ENCODE results near the gene CD320. TPM values are rescaled to one million over a fixed set of nuclear protein-coding genes. Genes with fewer than 3 reads are reported as not detected.
A peak's percentile ranks its signal among the peaks of the same experiment; 100 is the strongest.
"Not testable (repeated sequence)": the region's sequence is repeated elsewhere in the genome, so short reads cannot be mapped to it uniquely, and the experiment has no call there.

Gene CD320
- total and polyA plus RNA-seq, 4 experiments from 2014 or later = 29.6 to 53.5 (median 40.0) TPM

GRCh38 chr19:8343483-8343844 is 35.3 kb upstream of the CD320 start:
- CTCF ChIA-PET (ENCODE audit: partially characterized antibody) = interaction anchor here (1.1 to 7.0 kb wide), 2 partner anchors 10 to 105 kb away, joined by 3 to 76 read pairs; no protein-coding TSS in a partner anchor
- no peaks in the 10 kb centered on the region for H3K9me3 ChIP-seq (ENCODE audit: control insufficient read depth in 1 of 2, low read length in 2 of 2)
- no peaks in the 10 kb centered on the region for H3K27me3 ChIP-seq (ENCODE audit: insufficient read depth, low read length)
- DNase-seq = no peak
- POLR2A ChIA-PET (ENCODE audit: partially characterized antibody) = interaction anchor here (0.9 to 3.3 kb wide), 6 partner anchors 10 to 170 kb away, joined by 3 to 16 read pairs (median 5); partner anchors contain the start of genes NDUFA7, RAB11B, RPS28 and ZNF414
- intact Hi-C loops (cut with micrococcal nuclease) = loop anchor here (1.0 kb wide), 1 partner anchor 22 kb away; the partner anchor contains the start of genes NDUFA7 and RPS28
- H3K27ac Mint-ChIP-seq = peak overlapping the region; percentile 24 to 82 (median 68)
- H3K4me1 Mint-ChIP-seq = peaks cover 0 to 13% (median 8%) of the 10 kb centered on the region in 4 donors
- no peaks in the 10 kb centered on the region for H3K36me3 ChIP-seq (ENCODE audit: insufficient read depth, low read length)
- H3K36me3 Mint-ChIP-seq = no peaks in the 10 kb centered on the region
- H3K27ac ChIP-seq (ENCODE audit: low read depth, low read length) = no peak overlapping the region
- H3K4me3 Mint-ChIP-seq = peak overlapping the region; percentile 82 to 88 (median 86)
- peaks cover 0 to 4% of the 10 kb centered on the region in 2 donors for H3K27me3 Mint-ChIP-seq
- no peaks in the 10 kb centered on the region for H3K9me3 Mint-ChIP-seq
- H3K4me1 ChIP-seq (ENCODE audit: insufficient read depth, low read length) = peaks cover 10% of the 10 kb centered on the region
- peak overlapping the region in 1 of 2 donors; percentile 52 for H3K4me3 ChIP-seq (ENCODE audit: low read length in 2 of 2)

- Mint-ChIP-seq H3K9me3 (no peaks in the 10 kb centered on the region), H3K27ac (peak within 1 kb of the TSS; percentile 24 to 82 (median 70))
- intact Hi-C loops (cut with micrococcal nuclease) = loop anchor here (1.0 kb wide), 1 partner anchor 22 kb away; the partner anchor contains the start of genes NDUFA7 and RPS28
These were observed 34.7 kb upstream of the CD320 start, which contains the start of gene KANK3 for GRCh38 chr19:8342684-8343482. Gene KANK3 (minus strand): TSS chr19:8343262. CDS start chr19:8337828, 5,434 bp downstream.

GRCh38 chr19:8342316-8342683 is 34.1 kb upstream of the CD320 start:
- peak overlapping the region in 7 of 8 donors; percentile 31 to 87 (median 61) for H3K4me3 Mint-ChIP-seq
- Histone ChIP-seq H3K9me3 (ENCODE audit: control insufficient read depth in 1 of 2, low read length in 2 of 2) (no peaks in the 10 kb centered on the region), H3K27me3 (ENCODE audit: insufficient read depth, low read length) (no peaks in the 10 kb centered on the region), H3K4me3 (ENCODE audit: low read length in 2 of 2) (no peak overlapping the region), H3K4me1 (ENCODE audit: insufficient read depth, low read length) (peaks cover 10% of the 10 kb centered on the region), H3K27ac (ENCODE audit: low read depth, low read length) (no peak overlapping the region), H3K36me3 (ENCODE audit: insufficient read depth, low read length) (no peaks in the 10 kb centered on the region)
- ChIA-PET CTCF (ENCODE audit: partially characterized antibody) (interaction anchor here (7.0 kb wide), 1 partner anchor 11 kb away, joined by 76 read pairs; no protein-coding TSS in a partner anchor), POLR2A (ENCODE audit: partially characterized antibody) (interaction anchor here (1.2 to 3.3 kb wide), 4 partner anchors 11 to 172 kb away, joined by 4 to 16 read pairs (median 8); partner anchors contain the start of genes NDUFA7, RPS28 and ZNF414)
- DNase-seq = no peak
- intact Hi-C loops (cut with micrococcal nuclease) = no loop called here
- H3K4me1 Mint-ChIP-seq = peaks cover 1 to 13% (median 8%) of the 10 kb centered on the region in 4 donors
- H3K27ac Mint-ChIP-seq = peak overlapping the region in 4 of 7 donors; percentile 29 to 76 (median 46)
- peaks cover 0 to 11% of the 10 kb centered on the region in 2 donors for H3K27me3 Mint-ChIP-seq
- no peaks in the 10 kb centered on the region for H3K9me3 Mint-ChIP-seq
- H3K36me3 Mint-ChIP-seq = no peaks in the 10 kb centered on the region

More at GRCh38 chr19:8342684-8343482, 34.7 kb upstream of the CD320 start, which contains the start of gene KANK3:
- ChIA-PET POLR2A (ENCODE audit: partially characterized antibody) (interaction anchor here (1.2 to 3.3 kb wide), 5 partner anchors 11 to 171 kb away, joined by 3 to 16 read pairs (median 6); partner anchors contain the start of genes NDUFA7, RPS28 and ZNF414), CTCF (ENCODE audit: partially characterized antibody) (interaction anchor here (1.1 to 7.0 kb wide), 2 partner anchors 11 to 106 kb away, joined by 3 to 76 read pairs; no protein-coding TSS in a partner anchor)
- Histone ChIP-seq H3K27me3 (ENCODE audit: insufficient read depth, low read length) (no peaks in the 10 kb centered on the region), H3K27ac (ENCODE audit: low read depth, low read length) (peak within 1 kb of the TSS; percentile 43), H3K4me1 (ENCODE audit: insufficient read depth, low read length) (peaks cover 10% of the 10 kb centered on the region), H3K36me3 (ENCODE audit: insufficient read depth, low read length) (no peaks in the 10 kb centered on the region), H3K9me3 (ENCODE audit: control insufficient read depth in 1 of 2, low read length in 2 of 2) (no peaks in the 10 kb centered on the region), H3K4me3 (ENCODE audit: low read length in 2 of 2) (peak within 1 kb of the TSS; percentile 11 to 52)
- peak; percentile 88 to 94 (median 89) for DNase-seq
- peaks cover 0 to 7% of the 10 kb centered on the region in 2 donors for H3K27me3 Mint-ChIP-seq
- H3K36me3 Mint-ChIP-seq = no peaks in the 10 kb centered on the region
- H3K4me1 Mint-ChIP-seq = peaks cover 0 to 13% (median 8%) of the 10 kb centered on the region in 4 donors
- H3K4me3 Mint-ChIP-seq = peak within 1 kb of the TSS; percentile 82 to 88 (median 86)

- Mint-ChIP-seq H3K27ac (peak overlapping the region in 5 of 7 donors; percentile 22 to 60 (median 57)), H3K4me3 (peak overlapping the region in 7 of 8 donors; percentile 43 to 61 (median 51)), H3K27me3 (peaks cover 4 to 10% of the 10 kb centered on the region in 2 donors), H3K4me1 (peaks cover 1 to 13% (median 8%) of the 10 kb centered on the region in 4 donors)
- POLR2A ChIA-PET (ENCODE audit: partially characterized antibody) = interaction anchor here (1.0 to 3.3 kb wide), 3 partner anchors 18 to 173 kb away, joined by 3 to 16 read pairs (median 6); partner anchors contain the start of genes NDUFA7, RPS28 and ZNF414
- intact Hi-C loops (cut with micrococcal nuclease); DNase-seq; H3K36me3 ChIP-seq (ENCODE audit: insufficient read depth, low read length); H3K4me3 ChIP-seq (ENCODE audit: low read length in 2 of 2); H3K27ac ChIP-seq (ENCODE audit: low read depth, low read length); H3K9me3 ChIP-seq (ENCODE audit: control insufficient read depth in 1 of 2, low read length in 2 of 2); H3K36me3 Mint-ChIP-seq; H3K9me3 Mint-ChIP-seq; H3K27me3 ChIP-seq (ENCODE audit: insufficient read depth, low read length): not testable (repeated sequence)
- peaks cover 10% of the 10 kb centered on the region for H3K4me1 ChIP-seq (ENCODE audit: insufficient read depth, low read length)
- CTCF ChIA-PET (ENCODE audit: partially characterized antibody) = interaction anchor here (0.8 to 7.0 kb wide), 4 partner anchors 12 to 274 kb away, joined by 3 to 76 read pairs (median 4); partner anchors contain the start of gene MARCHF2
These were observed 33.3 kb upstream of the CD320 start for GRCh38 chr19:8341504-8341903.

GRCh38 chr19:8340341-8341096 is 32.4 kb upstream of the CD320 start:
- peaks cover 8 to 13% of the 10 kb centered on the region in 2 donors for H3K27me3 Mint-ChIP-seq
- POLR2A ChIA-PET (ENCODE audit: partially characterized antibody) = interaction anchor here (3.3 kb wide), 1 partner anchor 19 kb away, joined by 16 read pairs; the partner anchor contains the start of genes NDUFA7 and RPS28
- H3K9me3 Mint-ChIP-seq = no peaks in the 10 kb centered on the region
- Histone ChIP-seq H3K4me3 (ENCODE audit: low read length in 2 of 2) (no peak overlapping the region), H3K4me1 (ENCODE audit: insufficient read depth, low read length) (peaks cover 10% of the 10 kb centered on the region), H3K9me3 (ENCODE audit: control insufficient read depth in 1 of 2, low read length in 2 of 2) (no peaks in the 10 kb centered on the region), H3K36me3 (ENCODE audit: insufficient read depth, low read length) (no peaks in the 10 kb centered on the region), H3K27ac (ENCODE audit: low read depth, low read length) (no peak overlapping the region), H3K27me3 (ENCODE audit: insufficient read depth, low read length) (no peaks in the 10 kb centered on the region)
- intact Hi-C loops (cut with micrococcal nuclease) = no loop called here
- CTCF ChIA-PET (ENCODE audit: partially characterized antibody) = interaction anchor here (0.8 to 7.0 kb wide), 3 partner anchors 13 to 73 kb away, joined by 3 to 76 read pairs (median 5); partner anchors contain the start of gene MARCHF2
- no peak for DNase-seq
- no peaks in the 10 kb centered on the region for H3K36me3 Mint-ChIP-seq
- no peak overlapping the region for H3K27ac Mint-ChIP-seq
- peaks cover 4 to 19% (median 13%) of the 10 kb centered on the region in 4 donors for H3K4me1 Mint-ChIP-seq
- H3K4me3 Mint-ChIP-seq = peak overlapping the region in 2 of 8 donors; percentile 8 to 43

- Mint-ChIP-seq H3K4me1 (peaks cover 4 to 20% (median 14%) of the 10 kb centered on the region in 4 donors), H3K27ac (no peak overlapping the region), H3K9me3 (no peaks in the 10 kb centered on the region), H3K4me3 (no peak overlapping the region), H3K27me3 (peaks cover 8 to 13% of the 10 kb centered on the region in 2 donors), H3K36me3 (no peaks in the 10 kb centered on the region)
- H3K36me3 ChIP-seq (ENCODE audit: insufficient read depth, low read length) = no peaks in the 10 kb centered on the region
- no peak overlapping the region for H3K4me3 ChIP-seq (ENCODE audit: low read length in 2 of 2)
- DNase-seq = no peak
- H3K27ac ChIP-seq (ENCODE audit: low read depth, low read length) = no peak overlapping the region
- H3K4me1 ChIP-seq (ENCODE audit: insufficient read depth, low read length) = peaks cover 17% of the 10 kb centered on the region
- CTCF ChIA-PET (ENCODE audit: partially characterized antibody) = interaction anchor here (0.7 kb wide), 1 partner anchor 14 kb away, joined by 3 read pairs; no protein-coding TSS in a partner anchor
- H3K27me3 ChIP-seq (ENCODE audit: insufficient read depth, low read length) = peaks cover 5% of the 10 kb centered on the region
- intact Hi-C loops (cut with micrococcal nuclease) = no loop called here
- H3K9me3 ChIP-seq (ENCODE audit: control insufficient read depth in 1 of 2, low read length in 2 of 2) = no peaks in the 10 kb centered on the region
- POLR2A ChIA-PET (ENCODE audit: partially characterized antibody) = no interaction called here
These were observed 30.7 kb upstream of the CD320 start for GRCh38 chr19:8338835-8339234.

Data from CD4-positive, alpha-beta memory T cell (primary cell).